SK-N-SH treated with all-trans-retinoic acid at 6 μM for 48 hours (cell line): Measurements from ENCODE around the gene UPK1A.

Experiments used
- ATAC-seq: fragments of 200-7000 bp; cut with Tn5 transposase; 3 replicates; pipeline ENCODE4 v1.9.1; 2020; ENCODE audit warnings: mild to moderate bottlenecking, moderate library complexity
- ARNTL ChIP-seq: fragments of 450-650 bp; formaldehyde crosslinking; IDR thresholded peaks from 2 replicates; pipeline ENCODE4 v1.5.0; 2020; ENCODE audit warnings: low read depth, mild to moderate bottlenecking, moderate library complexity, borderline replicate concordance
- BACH2 ChIP-seq: fragments of 250-450 bp; sonication (Bioruptor Pico); IDR thresholded peaks from 2 replicates; pipeline ENCODE4 v1.9.0; 2021; ENCODE audit warnings: mild to moderate bottlenecking, borderline replicate concordance
- CSDC2 ChIP-seq: fragments of 250-450 bp; sonication (Bioruptor Pico); IDR thresholded peaks from 2 replicates; pipeline ENCODE4 v1.5.0; 2020; ENCODE audit warnings: mild to moderate bottlenecking, moderate library complexity
- ISL1 ChIP-seq: fragments of 250-450 bp; sonication (Bioruptor Pico); IDR thresholded peaks from 2 replicates; pipeline ENCODE4 v2.1.2; 2022; ENCODE audit warnings: mild to moderate bottlenecking, moderate library complexity
- OSR1 ChIP-seq: fragments of 250-450 bp; sonication (Bioruptor Pico); IDR thresholded peaks from 2 replicates; pipeline ENCODE4 v1.8.0; 2022; ENCODE audit warnings: moderate library complexity, mild to moderate bottlenecking, inconsistent platforms
- PPARA ChIP-seq: fragments of 250-450 bp; sonication (Bioruptor Pico); IDR thresholded peaks from 2 replicates; pipeline ENCODE4 v1.5.0; 2020; ENCODE audit warnings: mild to moderate bottlenecking, borderline replicate concordance
- RARB ChIP-seq: fragments of 250-450 bp; sonication (Bioruptor Pico); IDR thresholded peaks from 2 replicates; pipeline ENCODE4 v1.8.0; 2021; ENCODE audit warnings: mild to moderate bottlenecking, moderate library complexity
- SNAI2 ChIP-seq: fragments of 250-450 bp; sonication (Bioruptor Pico); IDR thresholded peaks from 2 replicates; pipeline ENCODE4 v1.5.0; 2020; ENCODE audit warnings: mild to moderate bottlenecking, moderate library complexity
- TOX ChIP-seq: fragments of 250-450 bp; sonication (Bioruptor Pico); IDR thresholded peaks from 2 replicates; pipeline ENCODE4 v1.8.0; 2021; ENCODE audit warnings: mild to moderate bottlenecking, moderate library complexity, borderline replicate concordance
- ZC3H10 ChIP-seq: fragments of 250-450 bp; sonication (Bioruptor Pico); IDR thresholded peaks from 2 replicates; pipeline ENCODE4 v1.5.1; 2021; ENCODE audit warnings: mild to moderate bottlenecking, moderate library complexity
- ZFP3 ChIP-seq: fragments of 250-450 bp; sonication (Bioruptor Pico); IDR thresholded peaks from 2 replicates; pipeline ENCODE4 v1.5.0; 2020; ENCODE audit warnings: mild to moderate bottlenecking, moderate library complexity
- ZFP30 ChIP-seq: fragments of 450-650 bp; formaldehyde crosslinking; IDR thresholded peaks from 2 replicates; pipeline ENCODE4 v1.5.0; 2022; ENCODE audit warnings: mild to moderate bottlenecking, moderate library complexity
- ZNF565 ChIP-seq: fragments of 450-650 bp; formaldehyde crosslinking; conservative IDR thresholded peaks from 2 replicates; pipeline ENCODE4 v1.5.0; 2020; ENCODE audit warnings: low read depth, mild to moderate bottlenecking, moderate library complexity
- ZNF70 ChIP-seq: fragments of 450-650 bp; formaldehyde crosslinking; IDR thresholded peaks from 2 replicates; pipeline ENCODE4 v1.5.0; 2020; ENCODE audit warnings: mild to moderate bottlenecking, moderate library complexity
- ZNF8 ChIP-seq: fragments of 450-650 bp; formaldehyde crosslinking; IDR thresholded peaks from 2 replicates; pipeline ENCODE4 v1.5.0; 2020; ENCODE audit warnings: mild to moderate bottlenecking, moderate library complexity
- TF ChIP-seq, protein P1 (sequence below): fragments of 250-450 bp; sonication (Bioruptor Pico); IDR thresholded peaks from 2 replicates; pipeline ENCODE4 v1.5.0; 2020; ENCODE audit warnings: mild to moderate bottlenecking, moderate library complexity
- TF ChIP-seq, protein P2 (sequence below): fragments of 250-450 bp; sonication (Bioruptor Pico); IDR thresholded peaks from 2 replicates; pipeline ENCODE4 v1.5.1; 2021; ENCODE audit warnings: mild to moderate bottlenecking, moderate library complexity
- TF ChIP-seq, protein P3 (sequence below): fragments of 250-450 bp; sonication (Bioruptor Pico); IDR thresholded peaks from 2 replicates; pipeline ENCODE4 v1.8.0; 2020; ENCODE audit warnings: mild to moderate bottlenecking, moderate library complexity, borderline replicate concordance
- TF ChIP-seq, protein P4 (sequence below): fragments of 250-450 bp; sonication (Bioruptor Pico); IDR thresholded peaks from 2 replicates; pipeline ENCODE4 v1.8.0; 2021; ENCODE audit warnings: low read depth, mild to moderate bottlenecking, moderate library complexity, borderline replicate concordance
- TF ChIP-seq, protein P5 (sequence below): fragments of 250-450 bp; sonication (Bioruptor Pico); IDR thresholded peaks from 2 replicates; pipeline ENCODE4 v1.5.1; 2020; ENCODE audit warnings: low read depth, mild to moderate bottlenecking, moderate library complexity

Gene UPK1A

DNA sequence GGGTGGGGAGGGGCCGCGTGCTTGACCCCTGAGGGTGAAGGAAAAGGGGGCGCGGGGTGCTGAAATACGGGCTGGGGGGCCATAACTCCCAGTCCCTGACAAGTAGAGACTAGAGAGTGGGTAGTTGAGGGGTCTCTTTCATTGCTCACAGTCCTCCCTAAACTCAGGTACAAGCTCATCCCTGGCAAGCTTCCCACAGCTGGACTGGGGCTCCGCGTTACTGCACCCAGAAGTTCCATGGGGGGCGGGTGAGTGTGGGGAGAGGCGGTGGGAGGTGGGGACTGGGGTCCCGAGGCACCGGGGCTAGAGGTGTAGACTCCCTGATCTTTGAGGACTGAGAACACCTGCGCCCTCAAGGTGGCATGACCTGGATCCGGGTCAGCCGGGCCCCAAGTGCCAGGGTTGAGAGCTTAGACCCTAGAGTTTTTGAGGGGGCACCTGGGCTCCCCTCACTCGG lies 23.5 kb upstream of the UPK1A start:
- TF ChIP-seq ZFP3 (CRISPR knock-in tag) (no peak), CSDC2 (CRISPR knock-in tag) (no peak), BACH2 (CRISPR knock-in tag) (no peak), ZFP30 (CRISPR knock-in tag) (no peak), ZNF565 (no peak), RARB (CRISPR knock-in tag) (no peak), TOX (CRISPR knock-in tag) (no peak), ZC3H10 (CRISPR knock-in tag) (no peak), ISL1 (no peak), OSR1 (CRISPR knock-in tag) (no peak), ZNF8 (no peak), ARNTL (CRISPR knock-in tag) (no peak), SNAI2 (CRISPR knock-in tag) (no peak), ZNF70 (CRISPR knock-in tag) (no peak), PPARA (CRISPR knock-in tag) (no peak)
- TF ChIP-seq, protein P1, sequence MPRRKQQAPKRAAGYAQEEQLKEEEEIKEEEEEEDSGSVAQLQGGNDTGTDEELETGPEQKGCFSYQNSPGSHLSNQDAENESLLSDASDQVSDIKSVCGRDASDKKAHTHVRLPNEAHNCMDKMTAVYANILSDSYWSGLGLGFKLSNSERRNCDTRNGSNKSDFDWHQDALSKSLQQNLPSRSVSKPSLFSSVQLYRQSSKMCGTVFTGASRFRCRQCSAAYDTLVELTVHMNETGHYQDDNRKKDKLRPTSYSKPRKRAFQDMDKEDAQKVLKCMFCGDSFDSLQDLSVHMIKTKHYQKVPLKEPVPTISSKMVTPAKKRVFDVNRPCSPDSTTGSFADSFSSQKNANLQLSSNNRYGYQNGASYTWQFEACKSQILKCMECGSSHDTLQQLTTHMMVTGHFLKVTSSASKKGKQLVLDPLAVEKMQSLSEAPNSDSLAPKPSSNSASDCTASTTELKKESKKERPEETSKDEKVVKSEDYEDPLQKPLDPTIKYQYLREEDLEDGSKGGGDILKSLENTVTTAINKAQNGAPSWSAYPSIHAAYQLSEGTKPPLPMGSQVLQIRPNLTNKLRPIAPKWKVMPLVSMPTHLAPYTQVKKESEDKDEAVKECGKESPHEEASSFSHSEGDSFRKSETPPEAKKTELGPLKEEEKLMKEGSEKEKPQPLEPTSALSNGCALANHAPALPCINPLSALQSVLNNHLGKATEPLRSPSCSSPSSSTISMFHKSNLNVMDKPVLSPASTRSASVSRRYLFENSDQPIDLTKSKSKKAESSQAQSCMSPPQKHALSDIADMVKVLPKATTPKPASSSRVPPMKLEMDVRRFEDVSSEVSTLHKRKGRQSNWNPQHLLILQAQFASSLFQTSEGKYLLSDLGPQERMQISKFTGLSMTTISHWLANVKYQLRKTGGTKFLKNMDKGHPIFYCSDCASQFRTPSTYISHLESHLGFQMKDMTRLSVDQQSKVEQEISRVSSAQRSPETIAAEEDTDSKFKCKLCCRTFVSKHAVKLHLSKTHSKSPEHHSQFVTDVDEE (CRISPR knock-in tag) = no peak
- TF ChIP-seq, protein P2, sequence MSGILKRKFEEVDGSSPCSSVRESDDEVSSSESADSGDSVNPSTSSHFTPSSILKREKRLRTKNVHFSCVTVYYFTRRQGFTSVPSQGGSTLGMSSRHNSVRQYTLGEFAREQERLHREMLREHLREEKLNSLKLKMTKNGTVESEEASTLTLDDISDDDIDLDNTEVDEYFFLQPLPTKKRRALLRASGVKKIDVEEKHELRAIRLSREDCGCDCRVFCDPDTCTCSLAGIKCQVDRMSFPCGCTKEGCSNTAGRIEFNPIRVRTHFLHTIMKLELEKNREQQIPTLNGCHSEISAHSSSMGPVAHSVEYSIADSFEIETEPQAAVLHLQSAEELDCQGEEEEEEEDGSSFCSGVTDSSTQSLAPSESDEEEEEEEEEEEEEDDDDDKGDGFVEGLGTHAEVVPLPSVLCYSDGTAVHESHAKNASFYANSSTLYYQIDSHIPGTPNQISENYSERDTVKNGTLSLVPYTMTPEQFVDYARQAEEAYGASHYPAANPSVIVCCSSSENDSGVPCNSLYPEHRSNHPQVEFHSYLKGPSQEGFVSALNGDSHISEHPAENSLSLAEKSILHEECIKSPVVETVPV = no peak
- TF ChIP-seq, protein P3, sequence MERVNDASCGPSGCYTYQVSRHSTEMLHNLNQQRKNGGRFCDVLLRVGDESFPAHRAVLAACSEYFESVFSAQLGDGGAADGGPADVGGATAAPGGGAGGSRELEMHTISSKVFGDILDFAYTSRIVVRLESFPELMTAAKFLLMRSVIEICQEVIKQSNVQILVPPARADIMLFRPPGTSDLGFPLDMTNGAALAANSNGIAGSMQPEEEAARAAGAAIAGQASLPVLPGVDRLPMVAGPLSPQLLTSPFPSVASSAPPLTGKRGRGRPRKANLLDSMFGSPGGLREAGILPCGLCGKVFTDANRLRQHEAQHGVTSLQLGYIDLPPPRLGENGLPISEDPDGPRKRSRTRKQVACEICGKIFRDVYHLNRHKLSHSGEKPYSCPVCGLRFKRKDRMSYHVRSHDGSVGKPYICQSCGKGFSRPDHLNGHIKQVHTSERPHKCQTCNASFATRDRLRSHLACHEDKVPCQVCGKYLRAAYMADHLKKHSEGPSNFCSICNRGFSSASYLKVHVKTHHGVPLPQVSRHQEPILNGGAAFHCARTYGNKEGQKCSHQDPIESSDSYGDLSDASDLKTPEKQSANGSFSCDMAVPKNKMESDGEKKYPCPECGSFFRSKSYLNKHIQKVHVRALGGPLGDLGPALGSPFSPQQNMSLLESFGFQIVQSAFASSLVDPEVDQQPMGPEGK (CRISPR knock-in tag) = no peak
- TF ChIP-seq, protein P4, sequence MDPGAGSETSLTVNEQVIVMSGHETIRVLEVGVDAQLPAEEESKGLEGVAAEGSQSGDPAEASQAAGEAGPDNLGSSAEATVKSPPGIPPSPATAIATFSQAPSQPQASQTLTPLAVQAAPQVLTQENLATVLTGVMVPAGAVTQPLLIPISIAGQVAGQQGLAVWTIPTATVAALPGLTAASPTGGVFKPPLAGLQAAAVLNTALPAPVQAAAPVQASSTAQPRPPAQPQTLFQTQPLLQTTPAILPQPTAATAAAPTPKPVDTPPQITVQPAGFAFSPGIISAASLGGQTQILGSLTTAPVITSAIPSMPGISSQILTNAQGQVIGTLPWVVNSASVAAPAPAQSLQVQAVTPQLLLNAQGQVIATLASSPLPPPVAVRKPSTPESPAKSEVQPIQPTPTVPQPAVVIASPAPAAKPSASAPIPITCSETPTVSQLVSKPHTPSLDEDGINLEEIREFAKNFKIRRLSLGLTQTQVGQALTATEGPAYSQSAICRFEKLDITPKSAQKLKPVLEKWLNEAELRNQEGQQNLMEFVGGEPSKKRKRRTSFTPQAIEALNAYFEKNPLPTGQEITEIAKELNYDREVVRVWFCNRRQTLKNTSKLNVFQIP = no peak
- TF ChIP-seq, protein P5, sequence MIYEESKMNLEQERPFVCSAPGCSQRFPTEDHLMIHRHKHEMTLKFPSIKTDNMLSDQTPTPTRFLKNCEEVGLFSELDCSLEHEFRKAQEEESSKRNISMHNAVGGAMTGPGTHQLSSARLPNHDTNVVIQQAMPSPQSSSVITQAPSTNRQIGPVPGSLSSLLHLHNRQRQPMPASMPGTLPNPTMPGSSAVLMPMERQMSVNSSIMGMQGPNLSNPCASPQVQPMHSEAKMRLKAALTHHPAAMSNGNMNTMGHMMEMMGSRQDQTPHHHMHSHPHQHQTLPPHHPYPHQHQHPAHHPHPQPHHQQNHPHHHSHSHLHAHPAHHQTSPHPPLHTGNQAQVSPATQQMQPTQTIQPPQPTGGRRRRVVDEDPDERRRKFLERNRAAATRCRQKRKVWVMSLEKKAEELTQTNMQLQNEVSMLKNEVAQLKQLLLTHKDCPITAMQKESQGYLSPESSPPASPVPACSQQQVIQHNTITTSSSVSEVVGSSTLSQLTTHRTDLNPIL (CRISPR knock-in tag) = no peak
- ATAC-seq = no peak

DNA sequence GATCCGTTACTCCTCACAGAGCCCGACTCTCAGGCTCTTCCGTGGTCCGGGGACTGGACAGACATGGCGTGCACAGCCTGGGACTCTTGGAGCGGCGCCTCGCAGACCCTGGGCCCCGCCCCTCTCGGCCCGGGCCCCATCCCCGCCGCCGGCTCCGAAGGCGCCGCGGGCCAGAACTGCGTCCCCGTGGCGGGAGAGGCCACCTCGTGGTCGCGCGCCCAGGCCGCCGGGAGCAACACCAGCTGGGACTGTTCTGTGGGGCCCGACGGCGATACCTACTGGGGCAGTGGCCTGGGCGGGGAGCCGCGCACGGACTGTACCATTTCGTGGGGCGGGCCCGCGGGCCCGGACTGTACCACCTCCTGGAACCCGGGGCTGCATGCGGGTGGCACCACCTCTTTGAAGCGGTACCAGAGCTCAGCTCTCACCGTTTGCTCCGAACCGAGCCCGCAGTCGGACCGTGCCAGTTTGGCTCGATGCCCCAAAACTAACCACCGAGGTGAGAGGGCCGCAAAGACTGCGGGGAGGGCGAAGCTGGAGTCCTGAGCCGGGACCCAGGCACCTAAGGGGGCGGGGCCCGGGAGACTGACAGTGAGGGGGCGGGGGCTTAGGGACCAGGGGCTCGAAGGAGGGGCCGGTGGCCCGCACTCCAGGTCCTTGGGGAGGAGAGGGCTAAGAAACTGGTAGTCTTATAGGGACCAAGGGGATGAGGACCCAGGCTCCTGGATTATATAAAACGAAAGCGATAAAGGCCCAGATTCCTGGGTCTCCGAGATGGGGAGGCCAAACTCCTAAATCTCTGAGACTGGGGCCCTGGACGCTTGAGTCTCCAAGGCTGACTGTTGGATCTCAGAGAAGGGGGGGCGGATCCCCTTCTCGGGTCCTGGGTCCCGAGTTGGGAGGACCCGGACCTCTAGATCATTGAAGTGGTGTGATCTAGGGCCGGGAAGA lies 22.8 kb upstream of the UPK1A start:
- no peak for TF ChIP-seq PPARA (CRISPR knock-in tag)
- TF ChIP-seq, protein P4 = 0 out of 2 replicates have a peak, but pooled peaks have one; percentile 23
- TF ChIP-seq ISL1 = no peak
- TF ChIP-seq, protein P3 (CRISPR knock-in tag) = peak; percentile 59; the same call in 1 of the 2 replicates
- TF ChIP-seq, protein P1 (CRISPR knock-in tag) = no peak
- TF ChIP-seq, all 23 proteins: peak for 2
- ATAC-seq = peak; percentile 67
